CD4-positive, alpha-beta memory T cell (primary cell): Measurements from ENCODE around the gene SIT1. TPM values are rescaled to one million over a fixed set of nuclear protein-coding genes. Genes with fewer than 3 reads are reported as not detected.
A peak's percentile ranks its signal among the peaks of the same experiment; 100 is the strongest.

Source experiments
- CTCF ChIA-PET: fragments of 350-600 bp; sonication (Branson Sonifier 250); formaldehyde crosslinking; loops from one replicate; lab custom pipeline; 2021; ENCODE audit warnings: inconsistent platforms; ENCODE audit not compliant: partially characterized antibody; lab: Charles Lee
- POLR2A ChIA-PET: fragments of 350-600 bp; sonication (Branson Sonifier 250); formaldehyde crosslinking; loops from one replicate; lab custom pipeline; 2021; ENCODE audit not compliant: partially characterized antibody; lab: Charles Lee
- DNase-seq, 5 donors: peaks; one replicate each; pipeline versions ENCODE4 v3.0.0 to v3.0.0-alpha.2; 2020 to 2022; ENCODE audit warnings: mixed read lengths in 1 of 5
- H3K27ac ChIP-seq: one replicate; pipeline ENCODE4 v1.7.0; 2013; ENCODE audit warnings: low read depth, low read length
- H3K27me3 ChIP-seq: 2 replicates; pipeline ENCODE4 v1.7.0; 2013; ENCODE audit warnings: mild to moderate bottlenecking, low read length, moderate library complexity; ENCODE audit not compliant: insufficient read depth
- H3K36me3 ChIP-seq: 2 replicates; pipeline ENCODE4 v1.7.0; 2013; ENCODE audit warnings: mild to moderate bottlenecking, low read length, moderate library complexity; ENCODE audit not compliant: insufficient read depth
- H3K4me1 ChIP-seq: 2 replicates; pipeline ENCODE4 v1.7.0; 2013; ENCODE audit warnings: mild to moderate bottlenecking, low read length, moderate library complexity; ENCODE audit not compliant: insufficient read depth
- H3K4me3 ChIP-seq, 2 donors: one replicate each; pipeline ENCODE4 v1.7.0; 2013; ENCODE audit warnings: low read length in 2 of 2, mild to moderate bottlenecking in 1 of 2
- H3K9me3 ChIP-seq, 2 donors: one replicate each; pipeline ENCODE4 v1.7.0; 2013; ENCODE audit warnings: low read length in 2 of 2, control low read depth in 1 of 2; ENCODE audit not compliant: control insufficient read depth in 1 of 2
- H3K27ac Mint-ChIP-seq, 7 donors: one replicate each; pipeline ENCODE4 v1.8.0; 2020 to 2021; ENCODE audit warnings: mixed read lengths in 7 of 7, mild to moderate bottlenecking in 6 of 7, inconsistent platforms in 3 of 7, moderate library complexity in 3 of 7
- H3K27me3 Mint-ChIP-seq, 2 donors: one replicate each; pipeline ENCODE4 v1.8.0; 2020 to 2021; ENCODE audit warnings: mixed read lengths in 2 of 2
- H3K36me3 Mint-ChIP-seq, 2 donors: one replicate each; pipeline ENCODE4 v1.8.0; 2020 to 2021; ENCODE audit warnings: mixed read lengths in 2 of 2, inconsistent platforms in 1 of 2, mild to moderate bottlenecking in 1 of 2
- H3K4me1 Mint-ChIP-seq, 4 donors: one replicate each; pipeline ENCODE4 v1.8.0; 2020 to 2021; ENCODE audit warnings: mixed read lengths in 4 of 4, mild to moderate bottlenecking in 1 of 4
- H3K4me3 Mint-ChIP-seq, 8 donors: one replicate each; pipeline ENCODE4 v1.8.0; 2020 to 2021; ENCODE audit warnings: mixed read lengths in 8 of 8, mild to moderate bottlenecking in 7 of 8, moderate library complexity in 6 of 8, inconsistent platforms in 3 of 8
- H3K9me3 Mint-ChIP-seq, 8 donors: one replicate each; pipeline ENCODE4 v1.8.0; 2020 to 2021; ENCODE audit warnings: mixed read lengths in 8 of 8, mild to moderate bottlenecking in 5 of 8, inconsistent platforms in 3 of 8, moderate library complexity in 1 of 8
- intact Hi-C: fragments of 100-400 bp; cut with micrococcal nuclease; formaldehyde crosslinking; loops from one replicate; pipeline ENCODE4 v1.15.1; 2023
- polyA plus RNA-seq, 2 donors: library from polyadenylated mRNA; unstranded; fragments of 300-500 nt; fragmentation: Illumina TruSeq; gene quantifications; one replicate each; pipeline ENCODE4 v1.2.3, GENCODE V29; 2021
- total RNA-seq, 2 experiments: library from RNA; stranded (reverse); gene quantifications; one replicate each; pipeline ENCODE4 v1.2.3, GENCODE V29; 2021

SIT1 gene
- total and polyA plus RNA-seq, 4 experiments from 2014 or later = 68.7 to 231 (median 117) TPM

DNA sequence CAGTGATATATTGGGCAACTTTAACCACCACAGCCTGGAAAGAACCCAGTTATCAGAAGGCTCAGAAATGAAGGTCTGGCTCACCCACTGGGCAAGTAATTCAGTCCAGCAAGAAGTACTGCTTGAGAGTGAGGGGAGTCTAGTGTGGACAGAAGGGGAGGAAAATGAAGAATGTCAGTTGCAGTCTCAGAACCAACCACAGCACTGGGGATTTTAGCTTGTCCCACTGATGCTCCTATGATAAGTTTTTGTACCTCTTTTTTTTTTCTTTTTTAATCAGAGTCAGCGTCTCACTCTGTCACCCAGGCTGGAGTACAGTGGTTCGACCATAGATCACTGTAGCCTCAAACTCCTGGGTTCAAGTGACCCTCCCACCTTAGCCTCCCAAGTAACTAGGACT lies 23.2 kb downstream of the SIT1 start:
- intact Hi-C loops = no loop called here
- CTCF ChIA-PET = interaction anchor here (1.1 kb wide), 1 partner anchor 17 kb away, joined by 3 read pairs; no protein-coding TSS in a partner anchor
- Histone ChIP-seq H3K4me1 (no peaks in the 10 kb centered on the region), H3K27ac (no peak overlapping the region), H3K4me3 (no peak overlapping the region), H3K36me3 (no peaks in the 10 kb centered on the region), H3K9me3 (no peaks in the 10 kb centered on the region), H3K27me3 (no peaks in the 10 kb centered on the region)
- no peaks in the 10 kb centered on the region for H3K27me3 Mint-ChIP-seq
- no peak for DNase-seq
- POLR2A ChIA-PET = no interaction called here
- H3K9me3 Mint-ChIP-seq = no peaks in the 10 kb centered on the region
- H3K27ac Mint-ChIP-seq = no peak overlapping the region
- H3K4me3 Mint-ChIP-seq = no peak overlapping the region
- H3K4me1 Mint-ChIP-seq = peaks cover 0 to 6% (median 2%) of the 10 kb centered on the region in 4 donors
- H3K36me3 Mint-ChIP-seq = no peaks in the 10 kb centered on the region

DNA sequence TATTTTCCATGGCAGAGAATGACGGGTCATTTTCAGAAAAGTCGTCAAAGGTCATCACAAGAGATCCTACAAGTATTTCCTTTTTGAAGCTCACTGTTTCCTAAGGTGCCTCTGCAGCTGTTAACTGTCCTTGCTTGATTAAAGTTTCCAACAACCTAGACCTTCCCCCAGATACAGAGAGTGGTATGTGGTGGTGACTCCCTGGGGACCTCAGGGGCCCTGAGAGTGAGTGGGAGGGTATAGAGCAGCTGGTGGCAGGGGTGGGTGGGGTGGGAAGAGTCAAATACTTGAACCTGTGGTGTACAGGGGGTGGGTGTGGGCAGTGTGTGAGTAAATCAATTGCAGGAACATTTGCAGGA lies 31.0 kb downstream of the SIT1 start:
- no peaks in the 10 kb centered on the region for H3K36me3 ChIP-seq
- H3K4me3 Mint-ChIP-seq = peak overlapping the region in 6 of 8 donors; percentile 8 to 89 (median 48)
- CTCF ChIA-PET = interaction anchor here (0.6 to 11.1 kb wide), 15 partner anchors 9 to 136 kb away, joined by 3 to 145 read pairs (median 5); partner anchors contain the start of genes CCDC107, CREB3, RMRP and TLN1
- no peaks in the 10 kb centered on the region for H3K9me3 ChIP-seq
- intact Hi-C loops = loop anchor here (5.0 kb wide), 1 partner anchor 263 kb away; no protein-coding TSS in a partner anchor
- no peak for DNase-seq
- peak overlapping the region; percentile 22 to 95 (median 87) for H3K27ac Mint-ChIP-seq
- H3K4me3 ChIP-seq = no peak overlapping the region
- no peak overlapping the region for H3K27ac ChIP-seq
- POLR2A ChIA-PET = interaction anchor here (0.6 to 8.2 kb wide), 10 partner anchors 9 to 119 kb away, joined by 3 to 148 read pairs (median 6); partner anchors contain the start of genes CCDC107, CREB3, RMRP and SIT1
- H3K9me3 Mint-ChIP-seq = no peaks in the 10 kb centered on the region
- no peaks in the 10 kb centered on the region for H3K27me3 ChIP-seq
- H3K4me1 ChIP-seq = peaks cover 36% of the 10 kb centered on the region
- no peaks in the 10 kb centered on the region for H3K36me3 Mint-ChIP-seq
- no peaks in the 10 kb centered on the region for H3K27me3 Mint-ChIP-seq
- H3K4me1 Mint-ChIP-seq = peaks cover 26 to 52% (median 35%) of the 10 kb centered on the region in 4 donors

DNA sequence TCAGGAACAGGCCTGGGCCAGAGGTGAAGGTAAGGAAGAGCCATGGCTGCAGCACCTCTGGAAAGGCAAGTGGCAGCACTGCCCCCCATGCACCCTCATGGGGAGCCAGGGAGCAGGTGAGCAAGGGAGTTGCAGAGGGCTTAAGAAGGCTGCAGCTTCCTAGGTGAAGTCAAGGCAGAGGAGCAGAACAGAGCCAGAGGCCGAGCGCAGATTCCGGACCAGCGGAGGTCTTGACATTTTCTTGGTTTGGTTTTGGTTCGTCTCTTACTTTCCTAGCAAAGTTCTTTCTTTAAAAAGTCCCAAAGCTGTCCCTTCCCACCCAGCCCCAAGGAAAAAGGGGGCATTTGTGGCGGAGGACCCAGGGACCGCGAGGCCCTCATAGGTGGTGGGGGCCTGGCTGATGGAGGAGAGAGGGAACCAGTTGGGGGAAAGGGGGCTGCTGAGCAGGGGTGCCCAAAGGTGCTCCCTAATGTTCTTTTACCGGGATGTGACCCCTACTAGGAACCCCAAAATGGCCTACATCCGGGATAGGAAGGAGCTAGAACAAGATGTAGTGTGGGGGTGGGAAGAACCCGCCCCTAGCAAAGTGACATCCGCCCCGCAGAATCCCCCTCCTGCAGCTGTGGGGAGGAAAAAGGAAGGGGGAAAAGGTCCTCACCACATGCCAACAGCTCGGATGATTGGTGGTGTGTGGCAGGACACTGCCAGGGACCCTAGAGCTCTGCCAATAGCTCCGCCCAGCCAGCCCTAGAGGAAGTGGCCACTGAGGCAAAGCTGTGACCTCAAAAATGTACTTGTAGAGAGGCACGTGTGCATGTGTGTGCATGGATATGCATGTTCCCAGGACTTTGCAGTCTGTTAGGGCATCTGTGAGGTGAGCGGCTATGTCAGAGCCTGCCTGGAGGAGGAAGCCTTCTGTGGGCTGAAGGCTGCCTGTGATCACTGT lies 31.6 kb downstream of the SIT1 start:
- H3K36me3 Mint-ChIP-seq = no peaks in the 10 kb centered on the region
- H3K9me3 Mint-ChIP-seq = no peaks in the 10 kb centered on the region
- Histone ChIP-seq H3K27me3 (no peaks in the 10 kb centered on the region), H3K36me3 (no peaks in the 10 kb centered on the region), H3K4me3 (no peak overlapping the region), H3K27ac (no peak overlapping the region), H3K9me3 (no peaks in the 10 kb centered on the region), H3K4me1 (peaks cover 36% of the 10 kb centered on the region)
- ChIA-PET CTCF (interaction anchor here (0.6 to 11.1 kb wide), 15 partner anchors 8 to 137 kb away, joined by 3 to 145 read pairs (median 5); partner anchors contain the start of genes CCDC107, CREB3, RMRP and TLN1), POLR2A (interaction anchor here (0.6 to 8.2 kb wide), 10 partner anchors 10 to 120 kb away, joined by 3 to 148 read pairs (median 6); partner anchors contain the start of genes CCDC107, CREB3, RMRP and SIT1)
- H3K27me3 Mint-ChIP-seq = no peaks in the 10 kb centered on the region
- H3K4me1 Mint-ChIP-seq = peaks cover 26 to 57% (median 35%) of the 10 kb centered on the region in 4 donors
- peak overlapping the region in 7 of 8 donors; percentile 8 to 89 (median 50) for H3K4me3 Mint-ChIP-seq
- intact Hi-C loops = loop anchor here (5.0 kb wide), 1 partner anchor 263 kb away; no protein-coding TSS in a partner anchor
- peak overlapping the region; percentile 73 to 95 (median 87) for H3K27ac Mint-ChIP-seq
- peak; percentile 23 to 55 (median 45) for DNase-seq

DNA sequence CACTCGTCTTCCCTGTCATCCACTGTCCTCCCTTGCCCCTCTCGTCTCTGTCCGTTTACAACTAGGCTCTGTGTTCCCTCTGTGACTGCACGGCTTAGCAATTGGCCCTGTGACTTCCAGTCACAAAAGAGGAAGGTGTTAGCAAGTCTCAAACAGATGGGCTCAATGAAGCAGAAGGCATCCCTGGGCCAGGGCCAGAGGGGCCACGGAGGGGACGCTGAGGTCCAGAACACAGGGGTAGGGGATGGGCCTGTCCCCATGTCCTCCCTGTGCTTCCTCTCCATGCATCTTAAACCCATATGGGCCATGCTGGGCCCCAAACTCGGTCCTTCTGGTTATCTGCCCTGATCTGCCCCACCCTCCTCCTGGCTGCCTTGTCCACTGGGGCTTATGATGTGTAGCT lies 32.4 kb downstream of the SIT1 start, which contains the start of gene CD72:
Gene CD72 (minus strand): TSS at position 89 of the 403 bp plus-strand sequence. CDS start 110 bp downstream, outside the sequence.
- Mint-ChIP-seq H3K27me3 (no peaks in the 10 kb centered on the region), H3K27ac (peak within 1 kb of the TSS; percentile 73 to 95 (median 93)), H3K9me3 (no peaks in the 10 kb centered on the region), H3K4me1 (peaks cover 26 to 58% (median 35%) of the 10 kb centered on the region in 4 donors), H3K4me3 (peak within 1 kb of the TSS; percentile 84 to 91 (median 88)), H3K36me3 (no peaks in the 10 kb centered on the region)
- no peak for DNase-seq
- POLR2A ChIA-PET = interaction anchor here (1.2 to 8.2 kb wide), 6 partner anchors 11 to 77 kb away, joined by 5 to 148 read pairs (median 41); partner anchors contain the start of genes CCDC107, RMRP, SIT1 and TESK1
- H3K27ac ChIP-seq = peak within 1 kb of the TSS; percentile 60
- intact Hi-C loops = loop anchor here (5.0 kb wide), 1 partner anchor 264 kb away; no protein-coding TSS in a partner anchor
- H3K27me3 ChIP-seq = no peaks in the 10 kb centered on the region
- peak within 1 kb of the TSS; percentile 63 to 64 for H3K4me3 ChIP-seq
- peaks cover 36% of the 10 kb centered on the region for H3K4me1 ChIP-seq
- no peaks in the 10 kb centered on the region for H3K36me3 ChIP-seq
- H3K9me3 ChIP-seq = no peaks in the 10 kb centered on the region
- CTCF ChIA-PET = interaction anchor here (1.3 to 11.1 kb wide), 7 partner anchors 7 to 114 kb away, joined by 4 to 145 read pairs (median 14); partner anchors contain the start of genes CCDC107, CREB3, RMRP and TLN1

DNA sequence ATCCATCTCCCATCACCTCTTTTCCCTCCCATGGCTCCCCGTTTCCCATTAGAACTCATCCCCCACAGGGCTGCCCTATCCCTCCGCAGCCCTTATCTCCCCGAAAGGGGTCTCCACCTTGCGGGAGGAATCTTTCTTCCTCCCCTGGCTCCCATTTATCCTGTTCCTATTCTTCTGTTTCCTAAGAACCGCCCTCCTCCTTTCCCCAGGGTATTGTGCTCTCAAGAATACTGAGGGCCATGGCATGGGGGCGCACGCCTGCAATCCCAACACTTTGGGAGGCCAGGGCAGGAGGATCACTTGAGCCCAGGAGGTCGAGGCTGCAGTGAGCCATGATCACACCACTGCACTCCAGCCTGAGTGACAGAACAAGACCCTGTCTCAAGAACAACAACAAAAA lies 33.2 kb downstream of the SIT1 start:
- H3K9me3 Mint-ChIP-seq = no peaks in the 10 kb centered on the region
- Histone ChIP-seq H3K27ac (peak overlapping the region; percentile 60), H3K36me3 (no peaks in the 10 kb centered on the region), H3K9me3 (no peaks in the 10 kb centered on the region), H3K27me3 (no peaks in the 10 kb centered on the region), H3K4me3 (peak overlapping the region; percentile 63 to 64), H3K4me1 (peaks cover 36% of the 10 kb centered on the region)
- ChIA-PET CTCF (interaction anchor here (0.6 to 11.1 kb wide), 17 partner anchors 8 to 565 kb away, joined by 3 to 145 read pairs (median 9); partner anchors contain the start of genes CCDC107, CREB3, RMRP and SIT1), POLR2A (interaction anchor here (0.8 to 8.2 kb wide), 16 partner anchors 13 to 952 kb away, joined by 3 to 148 read pairs (median 5); partner anchors contain the start of genes ARHGEF39, CCDC107, CREB3 and FAM221B)
- H3K4me3 Mint-ChIP-seq = peak overlapping the region; percentile 84 to 91 (median 88)
- peaks cover 26 to 58% (median 35%) of the 10 kb centered on the region in 4 donors for H3K4me1 Mint-ChIP-seq
- H3K36me3 Mint-ChIP-seq = no peaks in the 10 kb centered on the region
- no peaks in the 10 kb centered on the region for H3K27me3 Mint-ChIP-seq
- peak overlapping the region; percentile 53 to 95 (median 93) for H3K27ac Mint-ChIP-seq
- no peak for DNase-seq
- intact Hi-C loops = loop anchor here (1.0 to 5.0 kb wide), 3 partner anchors 79 to 265 kb away; partner anchors contain the start of genes CREB3 and TLN1

DNA sequence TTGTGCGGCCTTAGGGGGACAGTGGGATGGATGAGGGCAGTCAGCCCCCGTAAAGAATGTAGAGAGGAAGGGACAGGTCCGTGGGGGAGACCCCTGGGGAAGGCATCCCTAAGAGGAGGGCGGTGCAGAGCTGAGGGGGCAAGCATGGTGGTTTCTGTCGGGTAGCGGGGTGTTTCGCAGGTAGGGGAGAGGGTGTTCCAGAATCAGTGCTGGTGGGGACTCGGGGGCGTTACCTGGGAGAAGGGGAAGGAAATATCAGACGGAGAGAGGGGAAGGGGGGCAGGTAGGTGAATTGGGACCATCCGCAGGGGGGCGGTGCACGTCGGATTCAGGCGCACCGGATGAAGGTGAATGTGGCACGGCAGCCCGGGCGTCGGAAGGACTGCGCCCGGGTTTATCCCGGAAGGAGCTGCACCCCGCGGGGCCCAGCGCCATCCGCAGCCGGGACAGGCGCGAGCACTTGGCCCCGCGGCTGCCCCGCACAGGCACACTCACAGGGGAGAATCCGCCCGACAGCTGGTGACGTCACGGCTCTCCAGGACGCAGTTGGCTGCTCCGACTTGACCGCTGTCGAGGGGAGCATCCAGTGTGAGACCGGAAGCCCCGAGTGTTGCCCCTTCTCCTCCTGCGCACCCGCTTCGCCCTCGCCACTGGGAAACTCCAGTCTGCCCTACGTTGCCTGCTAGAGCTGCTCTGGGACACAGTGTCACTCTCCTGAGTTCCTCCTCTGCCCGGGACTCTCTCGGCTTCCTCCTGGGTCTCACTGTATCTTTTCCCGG lies 33.9 kb downstream of the SIT1 start:
- POLR2A ChIA-PET = interaction anchor here (0.8 to 8.2 kb wide), 17 partner anchors 12 to 952 kb away, joined by 3 to 148 read pairs (median 5); partner anchors contain the start of genes ARHGEF39, CCDC107, CREB3 and FAM221B

More for the DNA sequence above, 33.9 kb downstream of the SIT1 start:
- no peaks in the 10 kb centered on the region for H3K9me3 ChIP-seq
- Mint-ChIP-seq H3K27me3 (no peaks in the 10 kb centered on the region), H3K36me3 (no peaks in the 10 kb centered on the region), H3K4me1 (peaks cover 26 to 58% (median 35%) of the 10 kb centered on the region in 4 donors), H3K9me3 (no peaks in the 10 kb centered on the region), H3K27ac (peak overlapping the region; percentile 89 to 95 (median 93)), H3K4me3 (peak overlapping the region; percentile 84 to 91 (median 88))
- no peaks in the 10 kb centered on the region for H3K36me3 ChIP-seq
- peaks cover 36% of the 10 kb centered on the region for H3K4me1 ChIP-seq
- CTCF ChIA-PET = interaction anchor here (0.6 to 11.1 kb wide), 21 partner anchors 9 to 515 kb away, joined by 3 to 145 read pairs (median 6); partner anchors contain the start of genes CCDC107, CREB3, RMRP and SIT1
- H3K27ac ChIP-seq = peak overlapping the region; percentile 60
- H3K4me3 ChIP-seq = peak overlapping the region; percentile 63 to 64
- intact Hi-C loops = loop anchor here (1.0 to 5.0 kb wide), 3 partner anchors 80 to 265 kb away; partner anchors contain the start of genes CREB3 and TLN1
- peak; percentile 63 to 75 (median 64) for DNase-seq
- H3K27me3 ChIP-seq = no peaks in the 10 kb centered on the region
